ENCODE results near the gene TMEM89. TPM values are rescaled to one million over a fixed set of nuclear protein-coding genes. Genes with fewer than 3 reads are reported as not detected.
A peak's percentile ranks its signal among the peaks of the same experiment; 100 is the strongest.

TMEM89 gene
- total and polyA plus RNA-seq, 5 donors from 2014 or later: not detected

- Histone ChIP-seq H3K27me3 (ENCODE audit: control insufficient read depth, insufficient read depth, low read length) (no peaks in the 10 kb centered on the region), H3K36me3 (ENCODE audit: control insufficient read depth, insufficient read depth, low read length) (peaks cover 15% of the 10 kb centered on the region), H3K9me3 (ENCODE audit: control insufficient read depth in 2 of 2, low read length in 2 of 2) (no peaks in the 10 kb centered on the region), H3K4me1 (ENCODE audit: control insufficient read depth, insufficient read depth, low read length, poor library complexity, severe bottlenecking) (peaks cover 20% of the 10 kb centered on the region), H3K27ac (ENCODE audit: insufficient read depth, low read length, poor library complexity, severe bottlenecking) (no peak overlapping the region), H3K4me3 (ENCODE audit: low read depth, low read length) (no peak overlapping the region)
- peaks cover 0 to 25% (median 11%) of the 10 kb centered on the region in 4 donors for H3K4me1 Mint-ChIP-seq
- H3K9me3 Mint-ChIP-seq: no peaks in the 10 kb centered on the region
- no peaks in the 10 kb centered on the region for H3K27me3 Mint-ChIP-seq
- no peak overlapping the region for H3K4me3 Mint-ChIP-seq
- H3K36me3 Mint-ChIP-seq: peaks cover 33% of the 10 kb centered on the region
- DNase-seq: no peak
- H3K27ac Mint-ChIP-seq: no peak overlapping the region
- no peak for ATAC-seq (ENCODE audit: low read depth in 2 of 2)
Measured at GRCh38 chr3:48630833-48631232, 9.3 kb upstream of the TMEM89 start.

GRCh38 chr3:48630407-48630806 lies 8.8 kb upstream of the TMEM89 start:
- Mint-ChIP-seq H3K27ac (no peak overlapping the region), H3K9me3 (no peaks in the 10 kb centered on the region), H3K4me1 (peaks cover 0 to 23% (median 11%) of the 10 kb centered on the region in 4 donors), H3K4me3 (no peak overlapping the region), H3K36me3 (peaks cover 33% of the 10 kb centered on the region), H3K27me3 (no peaks in the 10 kb centered on the region)
- Histone ChIP-seq H3K27me3 (ENCODE audit: control insufficient read depth, insufficient read depth, low read length) (no peaks in the 10 kb centered on the region), H3K4me1 (ENCODE audit: control insufficient read depth, insufficient read depth, low read length, poor library complexity, severe bottlenecking) (peaks cover 16% of the 10 kb centered on the region), H3K9me3 (ENCODE audit: control insufficient read depth in 2 of 2, low read length in 2 of 2) (no peaks in the 10 kb centered on the region), H3K27ac (ENCODE audit: insufficient read depth, low read length, poor library complexity, severe bottlenecking) (no peak overlapping the region), H3K36me3 (ENCODE audit: control insufficient read depth, insufficient read depth, low read length) (peaks cover 15% of the 10 kb centered on the region), H3K4me3 (ENCODE audit: low read depth, low read length) (no peak overlapping the region)
- DNase-seq (no peak), ATAC-seq (ENCODE audit: low read depth in 2 of 2) (no peak)

- H3K4me1 ChIP-seq (ENCODE audit: control insufficient read depth, insufficient read depth, low read length, poor library complexity, severe bottlenecking): peaks cover 14% of the 10 kb centered on the region
- no peak overlapping the region for H3K27ac ChIP-seq (ENCODE audit: insufficient read depth, low read length, poor library complexity, severe bottlenecking)
- no peaks in the 10 kb centered on the region for H3K9me3 Mint-ChIP-seq
- H3K4me3 ChIP-seq (ENCODE audit: low read depth, low read length): no peak overlapping the region
- H3K4me3 Mint-ChIP-seq: no peak overlapping the region
- no peaks in the 10 kb centered on the region for H3K27me3 ChIP-seq (ENCODE audit: control insufficient read depth, insufficient read depth, low read length)
- ATAC-seq (ENCODE audit: low read depth in 2 of 2) (no peak), DNase-seq (no peak)
- H3K27me3 Mint-ChIP-seq: no peaks in the 10 kb centered on the region
- peaks cover 0 to 23% (median 12%) of the 10 kb centered on the region in 4 donors for H3K4me1 Mint-ChIP-seq
- no peak overlapping the region for H3K27ac Mint-ChIP-seq
- H3K9me3 ChIP-seq (ENCODE audit: control insufficient read depth in 2 of 2, low read length in 2 of 2): no peaks in the 10 kb centered on the region
- H3K36me3 ChIP-seq (ENCODE audit: control insufficient read depth, insufficient read depth, low read length): peaks cover 15% of the 10 kb centered on the region
- H3K36me3 Mint-ChIP-seq: peaks cover 35% of the 10 kb centered on the region
Measured at GRCh38 chr3:48629894-48630293, 8.3 kb upstream of the TMEM89 start.

GRCh38 chr3:48628277-48629017 lies 6.9 kb upstream of the TMEM89 start:
- peaks cover 0 to 22% (median 14%) of the 10 kb centered on the region in 4 donors for H3K4me1 Mint-ChIP-seq
- Histone ChIP-seq H3K27ac (ENCODE audit: insufficient read depth, low read length, poor library complexity, severe bottlenecking) (no peak overlapping the region), H3K9me3 (ENCODE audit: control insufficient read depth in 2 of 2, low read length in 2 of 2) (no peaks in the 10 kb centered on the region), H3K4me1 (ENCODE audit: control insufficient read depth, insufficient read depth, low read length, poor library complexity, severe bottlenecking) (peaks cover under 1% of the 10 kb centered on the region), H3K27me3 (ENCODE audit: control insufficient read depth, insufficient read depth, low read length) (no peaks in the 10 kb centered on the region), H3K36me3 (ENCODE audit: control insufficient read depth, insufficient read depth, low read length) (peaks cover 15% of the 10 kb centered on the region), H3K4me3 (ENCODE audit: low read depth, low read length) (no peak overlapping the region)
- H3K27ac Mint-ChIP-seq: no peak overlapping the region
- no peaks in the 10 kb centered on the region for H3K9me3 Mint-ChIP-seq
- ATAC-seq (ENCODE audit: low read depth in 2 of 2) (no peak), DNase-seq (no peak)
- no peaks in the 10 kb centered on the region for H3K27me3 Mint-ChIP-seq
- H3K36me3 Mint-ChIP-seq: peaks cover 38% of the 10 kb centered on the region
- peak overlapping the region in 1 of 4 donors; percentile 35 for H3K4me3 Mint-ChIP-seq

DNA sequence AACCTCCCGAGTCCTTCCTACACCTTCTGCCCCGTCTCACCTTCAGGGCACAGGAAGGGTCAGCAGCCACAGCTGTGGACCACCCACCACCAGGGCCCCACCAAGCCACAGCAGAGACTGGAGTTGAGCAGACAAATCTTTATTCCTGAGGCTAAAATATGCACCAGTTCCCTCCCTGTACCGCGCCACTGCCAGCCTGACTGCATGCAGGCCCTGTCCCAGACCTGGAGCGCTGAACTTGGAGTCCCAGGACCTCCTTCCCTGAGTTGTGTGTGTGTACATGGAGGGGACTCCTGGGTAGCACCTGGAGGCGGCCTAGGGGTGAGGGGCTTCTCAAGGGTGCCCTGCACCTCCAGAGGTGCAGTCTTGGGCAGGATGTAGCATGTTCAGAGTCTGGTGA lies 4.0 kb upstream of the TMEM89 start:
- no peak overlapping the region for H3K4me3 ChIP-seq (ENCODE audit: low read depth, low read length)
- H3K9me3 ChIP-seq (ENCODE audit: control insufficient read depth in 2 of 2, low read length in 2 of 2): no peaks in the 10 kb centered on the region
- peaks cover 0 to 14% (median 11%) of the 10 kb centered on the region in 4 donors for H3K4me1 Mint-ChIP-seq
- no peak overlapping the region for H3K27ac Mint-ChIP-seq
- no peak overlapping the region for H3K4me3 Mint-ChIP-seq
- ATAC-seq (ENCODE audit: low read depth in 2 of 2) (no peak), DNase-seq (no peak)
- no peaks in the 10 kb centered on the region for H3K27me3 ChIP-seq (ENCODE audit: control insufficient read depth, insufficient read depth, low read length)
- no peak overlapping the region for H3K27ac ChIP-seq (ENCODE audit: insufficient read depth, low read length, poor library complexity, severe bottlenecking)
- H3K4me1 ChIP-seq (ENCODE audit: control insufficient read depth, insufficient read depth, low read length, poor library complexity, severe bottlenecking): no peaks in the 10 kb centered on the region
- H3K27me3 Mint-ChIP-seq: no peaks in the 10 kb centered on the region
- H3K36me3 Mint-ChIP-seq: peaks cover 33% of the 10 kb centered on the region
- H3K36me3 ChIP-seq (ENCODE audit: control insufficient read depth, insufficient read depth, low read length): peaks cover 14% of the 10 kb centered on the region
- no peaks in the 10 kb centered on the region for H3K9me3 Mint-ChIP-seq

- no peaks in the 10 kb centered on the region for H3K4me1 ChIP-seq (ENCODE audit: control insufficient read depth, insufficient read depth, low read length, poor library complexity, severe bottlenecking)
- Mint-ChIP-seq H3K4me1 (peaks cover 0 to 14% (median 10%) of the 10 kb centered on the region in 4 donors), H3K36me3 (peaks cover 30% of the 10 kb centered on the region), H3K9me3 (no peaks in the 10 kb centered on the region), H3K27me3 (no peaks in the 10 kb centered on the region), H3K4me3 (no peak overlapping the region), H3K27ac (peak overlapping the region; percentile 62 to 80 (median 75))
- H3K9me3 ChIP-seq (ENCODE audit: control insufficient read depth in 2 of 2, low read length in 2 of 2): no peaks in the 10 kb centered on the region
- peaks cover 10% of the 10 kb centered on the region for H3K36me3 ChIP-seq (ENCODE audit: control insufficient read depth, insufficient read depth, low read length)
- ATAC-seq (ENCODE audit: low read depth in 2 of 2): no peak
- no peak overlapping the region for H3K4me3 ChIP-seq (ENCODE audit: low read depth, low read length)
- H3K27ac ChIP-seq (ENCODE audit: insufficient read depth, low read length, poor library complexity, severe bottlenecking): no peak overlapping the region
- no peak for DNase-seq
- H3K27me3 ChIP-seq (ENCODE audit: control insufficient read depth, insufficient read depth, low read length): no peaks in the 10 kb centered on the region
Measured at GRCh38 chr3:48624767-48625166, 3.2 kb upstream of the TMEM89 start.

DNA sequence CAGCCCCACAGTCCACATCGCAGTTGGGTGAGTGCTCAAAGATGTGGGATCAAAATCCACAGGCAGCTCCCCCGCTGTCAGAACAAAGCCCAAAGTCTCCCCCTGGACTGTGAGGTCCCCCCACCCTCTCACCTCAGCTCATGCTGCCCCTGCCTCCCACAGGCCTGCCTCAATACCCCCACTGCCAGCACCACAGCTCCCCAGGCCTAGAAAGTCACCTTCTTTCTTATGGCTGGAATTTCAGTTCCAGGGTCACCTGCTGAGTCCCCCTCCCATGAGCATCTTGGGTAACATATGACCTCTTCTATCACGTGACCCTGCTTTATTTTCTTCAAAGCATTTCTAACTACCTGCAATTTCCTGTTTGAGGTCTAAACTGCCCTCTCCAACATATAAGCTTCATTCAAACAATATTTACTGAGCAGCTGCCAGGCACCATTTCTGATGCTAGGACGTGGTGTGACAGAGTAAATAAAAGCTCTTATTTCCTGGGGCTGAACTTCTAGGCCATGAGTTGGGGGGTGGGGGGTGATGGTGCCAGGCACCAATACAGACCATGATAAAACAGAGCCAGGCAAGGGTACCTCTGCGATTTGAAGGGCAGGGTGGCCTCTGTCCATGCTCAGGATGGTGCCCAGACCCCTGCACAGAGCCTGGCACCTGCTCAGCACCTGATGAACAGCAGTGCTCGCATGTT lies 2.4 kb upstream of the TMEM89 start:
- Histone ChIP-seq H3K36me3 (ENCODE audit: control insufficient read depth, insufficient read depth, low read length) (peaks cover 10% of the 10 kb centered on the region), H3K9me3 (ENCODE audit: control insufficient read depth in 2 of 2, low read length in 2 of 2) (no peaks in the 10 kb centered on the region), H3K4me3 (ENCODE audit: low read depth, low read length) (no peak overlapping the region), H3K27ac (ENCODE audit: insufficient read depth, low read length, poor library complexity, severe bottlenecking) (no peak overlapping the region), H3K27me3 (ENCODE audit: control insufficient read depth, insufficient read depth, low read length) (no peaks in the 10 kb centered on the region), H3K4me1 (ENCODE audit: control insufficient read depth, insufficient read depth, low read length, poor library complexity, severe bottlenecking) (no peaks in the 10 kb centered on the region)
- DNase-seq (peak in 1 of 3 donors; percentile 27), ATAC-seq (ENCODE audit: low read depth in 2 of 2) (no peak)
- no peaks in the 10 kb centered on the region for H3K27me3 Mint-ChIP-seq
- H3K4me3 Mint-ChIP-seq: no peak overlapping the region
- H3K9me3 Mint-ChIP-seq: peaks cover 0 to 2% (median 0%) of the 10 kb centered on the region in 7 donors
- peak overlapping the region; percentile 55 to 63 (median 62) for H3K27ac Mint-ChIP-seq
- peaks cover 0 to 14% (median 10%) of the 10 kb centered on the region in 4 donors for H3K4me1 Mint-ChIP-seq
- H3K36me3 Mint-ChIP-seq: peaks cover 25% of the 10 kb centered on the region

Measured in CD4-positive, CD25-positive, alpha-beta regulatory T cell (primary cell).